Measurements from ENCODE around the gene DHX40. TPM values are rescaled to one million over a fixed set of nuclear protein-coding genes. Genes with fewer than 3 reads are reported as not detected.

The DHX40 gene
- total and polyA plus RNA-seq, 2 of the 8 experiments (the other 6 are each of a cell fraction or from before 2014, with no cell fraction given) = 13.5 to 28.3 TPM

- H2BK20ac ChIP-seq (ENCODE audit: low read length) = no peak overlapping the region
- TF ChIP-seq, protein P1, sequence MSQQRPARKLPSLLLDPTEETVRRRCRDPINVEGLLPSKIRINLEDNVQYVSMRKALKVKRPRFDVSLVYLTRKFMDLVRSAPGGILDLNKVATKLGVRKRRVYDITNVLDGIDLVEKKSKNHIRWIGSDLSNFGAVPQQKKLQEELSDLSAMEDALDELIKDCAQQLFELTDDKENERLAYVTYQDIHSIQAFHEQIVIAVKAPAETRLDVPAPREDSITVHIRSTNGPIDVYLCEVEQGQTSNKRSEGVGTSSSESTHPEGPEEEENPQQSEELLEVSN (IDR thresholded peaks at IDR 0.05) = no peak
- TF ChIP-seq POLR2A (IDR thresholded peaks at IDR 0.05; ENCODE audit: control extremely low read depth in 1 of 2, low read depth in 2 of 2, low read length in 2 of 2) (no peak), KDM4A (IDR thresholded peaks at IDR 0.05; ENCODE audit: low read depth, low read length, severe bottlenecking) (no peak)
Observed at GRCh38 chr17:59649886-59650285, 84.5 kb downstream of the DHX40 start.

More at GRCh38 chr17:59649886-59650285, 84.5 kb downstream of the DHX40 start:
- Histone ChIP-seq H3K23me2 (ENCODE audit: low read depth, low read length) (no peaks in the 10 kb centered on the region), H3K18ac (ENCODE audit: extremely low read depth, low read length) (no peak overlapping the region), H3K56ac (replicated peaks; ENCODE audit: insufficient read length, low read depth, low read length) (no peak overlapping the region), H3K79me1 (ENCODE audit: low read depth, low read length) (no peaks in the 10 kb centered on the region), H3K4me2 (ENCODE audit: insufficient read depth in 1 of 2, low read depth in 2 of 2, low read length in 2 of 2) (no peak overlapping the region), H2BK12ac (ENCODE audit: low read depth, low read length) (no peak overlapping the region), H3K23ac (ENCODE audit: insufficient read length) (no peak overlapping the region), H3K36me3 (ENCODE audit: control insufficient read depth in 2 of 4, insufficient read depth in 4 of 4, low read length in 3 of 4) (peaks cover 12 to 73% (median 52%) of the 10 kb centered on the region in 4 experiments), H4K20me1 (replicated peaks in 1 of 2; ENCODE audit: control insufficient read depth in 1 of 2, insufficient read depth in 2 of 2, low read length in 2 of 2) (peaks cover 0 to 2% of the 10 kb centered on the region in 2 experiments), H4K8ac (ENCODE audit: extremely low read depth, insufficient read depth, low read length) (no peak overlapping the region), H2BK120ac (replicated peaks; ENCODE audit: low read depth, low read length) (no peak overlapping the region), H2AFZ (ENCODE audit: low read length) (no peak overlapping the region), H2BK5ac (ENCODE audit: low read depth, low read length) (no peak overlapping the region), H3K27ac (ENCODE audit: low read depth, low read length) (no peak overlapping the region), H3K9ac (replicated peaks in 1 of 4; ENCODE audit: extremely low read depth in 1 of 4, low read depth in 3 of 4, low read length in 3 of 4) (no peak overlapping the region), H3K4ac (replicated peaks; ENCODE audit: insufficient read length, low read depth, low read length) (no peak overlapping the region), H4K5ac (ENCODE audit: insufficient read length, low read depth, low read length) (no peak overlapping the region), H3K27me3 (replicated peaks in 1 of 4; ENCODE audit: control insufficient read depth in 3 of 4, extremely low read depth in 1 of 4, insufficient read depth in 3 of 4, low read length in 3 of 4) (no peaks in the 10 kb centered on the region), H2BK15ac (ENCODE audit: low read length) (no peak overlapping the region), H4K91ac (replicated peaks; ENCODE audit: insufficient read length, low read length) (no peak overlapping the region), H3K9me3 (ENCODE audit: insufficient read depth in 2 of 2, low read depth in 1 of 2, low read length in 1 of 2) (no peaks in the 10 kb centered on the region), H3K4me3 (ENCODE audit: extremely low read depth in 1 of 4, insufficient read depth in 2 of 4, low read depth in 3 of 4, low read length in 4 of 4) (no peak overlapping the region), H3K79me2 (ENCODE audit: control insufficient read depth in 1 of 2, insufficient read depth in 2 of 2, low read length in 2 of 2) (peaks cover 0 to 14% of the 10 kb centered on the region in 2 experiments; a peak in 1 of 4 replicates), H3K14ac (ENCODE audit: insufficient read length) (no peak overlapping the region), H3K4me1 (replicated peaks in 1 of 4; ENCODE audit: control insufficient read depth in 3 of 4, insufficient read depth in 4 of 4, low read length in 3 of 4) (no peaks in the 10 kb centered on the region), H2AK5ac (ENCODE audit: low read depth, low read length) (no peak overlapping the region)
- FAIRE-seq (no peak), DNase-seq (ENCODE audit: low read depth in 1 of 2, low spot score in 2 of 2) (no peak)
- POLR2A ChIA-PET (ENCODE audit: partially characterized antibody) = no interaction called here
- CTCF ChIA-PET (ENCODE audit: partially characterized antibody) = no interaction called here
